ENCODE measurements around the gene NIPAL3.

- TF ChIP-seq CTCF (IDR thresholded peaks at IDR 0.05): no peak
- no peak for TF ChIP-seq EP300 (IDR thresholded peaks at IDR 0.05; ENCODE audit: low read depth)
Measured at GRCh38 chr1:24438423-24438901, 22.9 kb downstream of the NIPAL3 start.
